Kidney epithelial cell (primary cell): ENCODE measurements around the gene SLC28A1. TPM values are rescaled to one million over a fixed set of nuclear protein-coding genes. Genes with fewer than 3 reads are reported as not detected.
"Not testable (repeated sequence)": the region's sequence is repeated elsewhere in the genome, so short reads cannot be mapped to it uniquely, and the experiment has no call there.

Source experiments
- DNase-seq: peaks from one replicate; pipeline ENCODE4 v3.0.0-alpha.2; 2010; ENCODE audit warnings: low read depth
- H3K27me3 ChIP-seq: 2 replicates; pipeline ENCODE4 v1.6.0; 2011; ENCODE audit warnings: low read length; ENCODE audit not compliant: control insufficient read depth, insufficient read depth
- H3K36me3 ChIP-seq: 2 replicates; pipeline ENCODE4 v1.5.1; 2011; ENCODE audit warnings: low read length; ENCODE audit not compliant: control insufficient read depth, insufficient read depth
- H3K4me3 ChIP-seq: 2 replicates; pipeline ENCODE4 v1.5.1; 2011; ENCODE audit warnings: low read depth, mild to moderate bottlenecking, control low read depth, low read length
- total RNA-seq: library from RNA; depleted of rRNA; stranded (reverse); fragments of >200 nt; gene quantifications from 2 replicates; pipeline ENCODE4 v1.2.3, GENCODE V29; 2015
- TF ChIP-seq, protein P1 (sequence below): IDR thresholded peaks from 2 replicates; pipeline ENCODE4 v1.5.1; 2011; ENCODE audit warnings: mild to moderate bottlenecking, moderate library complexity, low read length, control low read depth, inconsistent platforms; ENCODE audit not compliant: insufficient read depth, poor library complexity, severe bottlenecking

Gene SLC28A1
- total RNA-seq, 1 donor from 2014 or later: 0.17 TPM

DNA sequence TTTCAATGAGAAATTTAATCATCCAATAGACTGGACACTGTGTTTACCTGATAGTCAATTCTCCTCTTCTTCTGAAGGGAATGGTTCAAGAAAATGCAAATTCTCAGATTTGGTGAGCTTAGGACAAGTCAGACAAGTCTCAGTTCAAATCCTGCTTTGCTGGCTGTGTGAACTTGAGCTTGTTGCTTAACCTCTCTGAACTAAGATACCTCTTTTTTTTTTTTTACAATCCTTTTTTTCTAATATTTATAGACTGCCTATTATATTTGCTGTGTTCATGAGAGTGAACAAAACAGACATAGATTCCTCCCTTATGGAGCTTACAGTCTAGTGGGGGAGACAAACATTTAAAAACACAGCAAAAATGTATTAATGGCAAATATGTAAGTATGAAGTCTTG is 8.2 kb upstream of the SLC28A1 start:
- H3K36me3 ChIP-seq: no peaks in the 10 kb centered on the region
- H3K27me3 ChIP-seq: no peaks in the 10 kb centered on the region
- TF ChIP-seq, protein P1, sequence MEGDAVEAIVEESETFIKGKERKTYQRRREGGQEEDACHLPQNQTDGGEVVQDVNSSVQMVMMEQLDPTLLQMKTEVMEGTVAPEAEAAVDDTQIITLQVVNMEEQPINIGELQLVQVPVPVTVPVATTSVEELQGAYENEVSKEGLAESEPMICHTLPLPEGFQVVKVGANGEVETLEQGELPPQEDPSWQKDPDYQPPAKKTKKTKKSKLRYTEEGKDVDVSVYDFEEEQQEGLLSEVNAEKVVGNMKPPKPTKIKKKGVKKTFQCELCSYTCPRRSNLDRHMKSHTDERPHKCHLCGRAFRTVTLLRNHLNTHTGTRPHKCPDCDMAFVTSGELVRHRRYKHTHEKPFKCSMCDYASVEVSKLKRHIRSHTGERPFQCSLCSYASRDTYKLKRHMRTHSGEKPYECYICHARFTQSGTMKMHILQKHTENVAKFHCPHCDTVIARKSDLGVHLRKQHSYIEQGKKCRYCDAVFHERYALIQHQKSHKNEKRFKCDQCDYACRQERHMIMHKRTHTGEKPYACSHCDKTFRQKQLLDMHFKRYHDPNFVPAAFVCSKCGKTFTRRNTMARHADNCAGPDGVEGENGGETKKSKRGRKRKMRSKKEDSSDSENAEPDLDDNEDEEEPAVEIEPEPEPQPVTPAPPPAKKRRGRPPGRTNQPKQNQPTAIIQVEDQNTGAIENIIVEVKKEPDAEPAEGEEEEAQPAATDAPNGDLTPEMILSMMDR: no peak
- DNase-seq: no peak
- H3K4me3 ChIP-seq: no peak overlapping the region

DNA sequence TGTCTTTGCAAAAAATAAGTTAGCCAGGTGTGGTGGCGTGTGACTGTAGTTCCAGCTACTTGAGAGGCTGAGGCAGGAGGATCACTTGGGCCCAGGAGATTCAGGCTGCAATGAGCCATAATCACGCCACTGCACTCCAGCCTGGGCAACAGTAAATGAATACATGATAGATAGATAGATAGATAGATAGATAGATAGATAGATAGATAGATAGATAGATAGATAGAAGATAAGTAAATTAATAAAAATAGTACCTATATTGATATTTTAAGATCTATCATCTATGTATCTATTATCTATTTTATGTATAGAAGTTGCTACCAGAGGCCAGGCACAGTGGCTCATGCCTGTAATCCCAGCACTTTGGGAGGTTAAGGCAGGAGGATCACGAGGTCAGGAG is 6.8 kb upstream of the SLC28A1 start:
- H3K36me3 ChIP-seq: not testable (repeated sequence)

DNA sequence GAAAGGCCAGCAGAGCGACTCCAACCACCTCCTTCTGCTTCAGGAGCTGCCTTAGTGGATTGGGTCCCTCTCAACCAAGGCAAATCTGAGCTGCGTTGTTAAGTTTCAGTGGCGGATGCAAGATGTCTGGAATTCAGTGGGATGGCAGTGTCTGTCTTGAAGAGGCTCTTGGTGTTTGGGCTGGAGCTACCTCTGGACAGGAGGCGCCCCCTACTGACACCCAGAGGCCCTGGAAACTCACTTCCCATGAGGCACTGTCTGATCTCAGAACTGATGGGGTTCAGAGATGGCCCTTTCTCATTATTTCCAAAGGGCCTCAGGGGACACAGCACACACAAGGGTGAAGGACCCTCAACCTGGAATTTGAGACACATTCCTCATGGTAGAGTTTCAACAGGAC is 6.0 kb upstream of the SLC28A1 start:
- no peak for DNase-seq
- Histone ChIP-seq H3K4me3 (no peak overlapping the region), H3K36me3 (no peaks in the 10 kb centered on the region), H3K27me3 (no peaks in the 10 kb centered on the region)
- TF ChIP-seq, protein P1: peak; percentile 68

More for the DNA sequence above, 6.8 kb upstream of the SLC28A1 start:
- DNase-seq, H3K4me3 ChIP-seq, H3K27me3 ChIP-seq: not testable (repeated sequence)

DNA sequence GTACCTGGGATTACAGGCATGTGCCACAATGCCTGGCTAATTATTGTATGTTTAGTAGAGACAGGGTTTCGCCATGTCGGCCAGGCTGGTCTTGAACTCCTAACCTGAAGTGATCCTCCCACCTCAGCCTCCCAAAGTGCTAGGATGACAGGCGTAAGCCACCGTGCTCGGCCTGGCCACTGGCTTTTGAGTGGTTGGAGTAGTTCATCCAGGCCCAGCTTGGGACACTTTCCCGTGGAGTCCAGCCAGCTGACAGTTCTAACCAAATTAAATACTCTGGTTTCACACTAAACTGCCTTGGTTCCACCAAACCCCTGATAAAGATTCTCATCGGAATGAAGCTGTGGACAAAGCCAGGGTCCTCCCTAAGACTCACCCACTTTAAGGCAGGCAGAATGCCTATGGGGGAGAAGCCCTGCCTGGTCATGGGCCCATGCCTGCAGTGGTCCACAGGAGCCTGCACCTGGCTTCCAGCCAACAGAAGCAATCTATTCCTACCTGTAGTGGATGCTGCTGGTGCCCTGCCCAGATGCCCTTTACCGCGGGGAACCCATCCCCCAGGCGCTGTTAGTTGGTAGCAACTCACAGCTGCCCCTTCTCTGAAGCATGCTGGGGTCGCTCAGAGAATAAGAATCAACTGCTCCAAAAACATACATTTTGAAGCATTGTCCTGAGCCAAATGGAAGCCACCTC is 5.2 kb upstream of the SLC28A1 start:
- no peaks in the 10 kb centered on the region for H3K27me3 ChIP-seq
- TF ChIP-seq, protein P1: no peak

DNA sequence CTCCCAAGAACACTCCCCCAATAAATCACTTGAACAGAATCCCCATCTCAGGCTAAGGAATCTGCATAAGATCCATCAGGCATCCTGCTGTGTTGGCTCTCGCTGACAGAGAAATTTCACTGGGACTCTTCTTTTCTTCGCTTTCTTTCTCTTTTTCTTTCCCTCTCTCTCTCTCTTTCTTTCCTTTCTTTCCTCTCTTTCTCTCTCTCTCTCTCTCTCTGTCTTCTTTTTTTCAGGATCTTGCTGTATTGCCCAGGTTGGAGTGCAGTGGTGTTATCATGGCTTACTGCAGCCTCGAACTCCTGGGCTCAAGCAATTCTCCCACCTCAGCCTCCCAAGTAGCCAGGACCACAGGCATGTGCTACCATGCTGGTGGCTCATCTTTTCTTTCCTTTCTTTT is 4.5 kb upstream of the SLC28A1 start:
- DNase-seq: no peak
- no peak overlapping the region for H3K4me3 ChIP-seq
- no peaks in the 10 kb centered on the region for H3K27me3 ChIP-seq
- TF ChIP-seq, protein P1: no peak
- H3K36me3 ChIP-seq: no peaks in the 10 kb centered on the region

More for the DNA sequence above, 5.2 kb upstream of the SLC28A1 start:
- H3K4me3 ChIP-seq: no peak overlapping the region
- DNase-seq: no peak
- H3K36me3 ChIP-seq: no peaks in the 10 kb centered on the region

DNA sequence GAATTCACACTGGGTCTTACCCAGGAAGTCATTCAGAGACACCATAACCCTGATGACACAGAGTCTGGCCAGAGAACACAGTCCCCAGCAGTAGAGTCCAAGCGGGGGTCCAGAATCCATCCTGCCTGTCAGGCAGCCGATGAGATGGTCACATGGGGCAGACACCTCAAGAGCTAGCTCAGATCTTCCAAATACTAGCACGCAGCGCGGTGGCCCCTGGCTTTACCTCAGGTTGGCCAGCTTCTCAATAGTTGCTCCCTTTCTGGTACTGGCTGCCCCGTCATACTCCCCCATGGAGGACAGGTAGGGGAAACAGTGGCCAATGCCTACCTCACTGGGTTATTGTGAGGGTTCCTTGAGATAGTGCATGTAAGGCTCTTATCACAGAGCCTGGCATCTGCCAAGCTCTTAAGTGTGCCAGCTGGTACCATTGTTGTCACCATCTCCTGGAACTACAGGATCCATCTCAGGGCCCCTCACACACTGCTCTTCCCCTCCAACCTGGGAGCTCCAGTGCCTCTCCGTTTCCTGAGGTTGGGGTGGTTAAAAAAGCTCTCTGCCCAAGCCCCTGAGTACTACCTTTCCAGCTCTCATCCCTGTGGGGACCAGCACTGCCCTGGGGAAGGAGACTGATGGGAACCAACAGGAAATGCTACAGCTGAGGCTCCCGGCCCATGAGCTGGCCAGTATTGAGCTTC is 3.5 kb upstream of the SLC28A1 start:
- TF ChIP-seq, protein P1: no peak
- no peaks in the 10 kb centered on the region for H3K27me3 ChIP-seq
- no peak for DNase-seq
- H3K4me3 ChIP-seq: no peak overlapping the region
- no peaks in the 10 kb centered on the region for H3K36me3 ChIP-seq
